GM21529 (cell line): Measurements from ENCODE around the gene SLC39A11.

Experiments
- ATAC-seq: cut with Tn5 transposase; IDR thresholded peaks from one replicate; pipeline ENCODE4 v1.9.1; 2021; ENCODE audit not compliant: unreplicated experiment

The SLC39A11 gene

GRCh38 chr17:72611172-72611571 is 481.3 kb downstream of the SLC39A11 start:
- no peak for ATAC-seq

- no peak for ATAC-seq
Observed at GRCh38 chr17:72609501-72609900, 483.0 kb downstream of the SLC39A11 start.

- ATAC-seq, result no peak
Observed at GRCh38 chr17:72608436-72608835, 484.1 kb downstream of the SLC39A11 start.

- no peak for ATAC-seq
Observed at GRCh38 chr17:72606656-72607055, 485.8 kb downstream of the SLC39A11 start.

- ATAC-seq, result no peak
Observed at GRCh38 chr17:72605543-72605942, 486.9 kb downstream of the SLC39A11 start.

- ATAC-seq, result no peak
Observed at GRCh38 chr17:72604518-72604917, 488.0 kb downstream of the SLC39A11 start.

- ATAC-seq, result no peak
Observed at GRCh38 chr17:72603420-72604242, 488.9 kb downstream of the SLC39A11 start.

- ATAC-seq, result peak; percentile 56
Observed at GRCh38 chr17:72602517-72603419, 489.7 kb downstream of the SLC39A11 start.

GRCh38 chr17:72600934-72601333 is 491.6 kb downstream of the SLC39A11 start:
- no peak for ATAC-seq

GRCh38 chr17:72599891-72600290 is 492.6 kb downstream of the SLC39A11 start:
- no peak for ATAC-seq

GRCh38 chr17:72598695-72599094 is 493.8 kb downstream of the SLC39A11 start:
- no peak for ATAC-seq

GRCh38 chr17:72597354-72598087 is 495.0 kb downstream of the SLC39A11 start:
- ATAC-seq, result no peak
